IMR-90 (cell line): Measurements from ENCODE around the gene RNASEH2B. TPM values are rescaled to one million over a fixed set of nuclear protein-coding genes. Genes with fewer than 3 reads are reported as not detected.

Experiments used
- ATAC-seq: fragments of 200-7000 bp; cut with Tn5 transposase; 2 replicates; pipeline ENCODE4 v1.9.1; 2020; ENCODE audit warnings: low read depth, mild to moderate bottlenecking, moderate library complexity
- BruUV-seq: library from RNA; stranded (reverse); fragments of 400-500 nt; replicated peaks from 2 replicates; lab custom pipeline; 2021; lab: Mats Ljungman, UMichigan
- CTCF ChIA-PET: fragments of 300-600 bp; formaldehyde crosslinking; extraction: SDS; loops from one replicate; lab custom pipeline; 2021; ENCODE audit warnings: antibody characterized with exemption; lab: Yijun Ruan, JAX
- POLR2A ChIA-PET: fragments of 300-600 bp; sonication (Branson Sonifier 250); formaldehyde crosslinking; loops from one replicate; lab custom pipeline; 2022; ENCODE audit warnings: antibody characterized with exemption; ENCODE audit not compliant: unreplicated experiment; lab: Charles Lee
- DNase-seq: peaks from one replicate; pipeline ENCODE4 v3.0.0; 2013
- H2AFZ ChIP-seq: replicated peaks from 2 replicates; pipeline ENCODE3; 2013; ENCODE audit warnings: low read length, mild to moderate bottlenecking; ENCODE audit not compliant: poor library complexity
- H2AK5ac ChIP-seq: 2 replicates; pipeline ENCODE4 v1.6.1; 2013; ENCODE audit warnings: low read depth, low read length, inconsistent platforms
- H2AK9ac ChIP-seq: replicated peaks from 2 replicates; pipeline ENCODE3; 2013; ENCODE audit warnings: mild to moderate bottlenecking, low read depth, low read length, moderate library complexity; ENCODE audit not compliant: poor library complexity
- H2BK120ac ChIP-seq: 2 replicates; pipeline ENCODE4 v1.6.1; 2013; ENCODE audit warnings: low read depth, low read length, inconsistent platforms
- H2BK15ac ChIP-seq: 3 replicates; pipeline ENCODE4 v1.6.1; 2013; ENCODE audit warnings: low read depth, low read length, inconsistent platforms
- H2BK20ac ChIP-seq: 2 replicates; pipeline ENCODE4 v1.6.1; 2013; ENCODE audit warnings: low read depth, mild to moderate bottlenecking, inconsistent platforms, low read length, moderate library complexity
- H2BK5ac ChIP-seq: 2 replicates; pipeline ENCODE4 v1.6.1; 2013; ENCODE audit warnings: mild to moderate bottlenecking, low read depth, low read length, inconsistent platforms; ENCODE audit not compliant: poor library complexity, severe bottlenecking
- H3K14ac ChIP-seq: replicated peaks from 2 replicates; pipeline ENCODE4 v1.6.1; 2013; ENCODE audit warnings: low read depth, low read length, inconsistent platforms
- H3K18ac ChIP-seq: 2 replicates; pipeline ENCODE4 v1.6.1; 2013; ENCODE audit warnings: low read depth, low read length, control low read depth
- H3K23ac ChIP-seq: 2 replicates; pipeline ENCODE4 v1.6.1; 2013; ENCODE audit warnings: low read depth, low read length, inconsistent platforms
- H3K27ac ChIP-seq: 2 replicates; pipeline ENCODE4 v1.5.1; 2013; ENCODE audit warnings: mild to moderate bottlenecking, control low read depth, low read length; ENCODE audit not compliant: insufficient read depth
- H3K27me3 ChIP-seq: 2 replicates; pipeline ENCODE4 v1.6.1; 2013; ENCODE audit warnings: low read length; ENCODE audit not compliant: control insufficient read depth, insufficient read depth
- H3K36me3 ChIP-seq: 2 replicates; pipeline ENCODE4 v1.6.1; 2013; ENCODE audit warnings: low read length, mixed read lengths; ENCODE audit not compliant: control insufficient read depth, insufficient read depth
- H3K4ac ChIP-seq: 2 replicates; pipeline ENCODE4 v1.6.1; 2013; ENCODE audit warnings: low read depth, low read length, inconsistent platforms
- H3K4me1 ChIP-seq: 2 replicates; pipeline ENCODE4 v1.6.1; 2013; ENCODE audit warnings: low read length, mixed read lengths; ENCODE audit not compliant: control insufficient read depth, insufficient read depth
- H3K4me2 ChIP-seq: 2 replicates; pipeline ENCODE4 v1.6.1; 2013; ENCODE audit warnings: low read depth, mild to moderate bottlenecking, control low read depth, low read length, moderate library complexity
- H3K4me3 ChIP-seq: 2 replicates; pipeline ENCODE4 v1.5.1; 2013; ENCODE audit warnings: low read depth, mild to moderate bottlenecking, control low read depth, low read length, moderate library complexity; ENCODE audit not compliant: insufficient read depth
- H3K56ac ChIP-seq: 2 replicates; pipeline ENCODE4 v1.6.1; 2013; ENCODE audit warnings: low read length, inconsistent platforms; ENCODE audit not compliant: insufficient read depth; ENCODE audit errors: extremely low read depth
- H3K79me1 ChIP-seq, 2 experiments: 2 replicates each; pipeline ENCODE4 v1.6.1; 2013; ENCODE audit warnings: low read length in 2 of 2, inconsistent platforms in 1 of 2, low read depth in 1 of 2
- H3K9ac ChIP-seq: 2 replicates; pipeline ENCODE4 v1.6.1; 2013; ENCODE audit warnings: low read depth, low read length, control low read depth
- H3K9me1 ChIP-seq: 2 replicates; pipeline ENCODE4 v1.6.1; 2013; ENCODE audit warnings: low read length, inconsistent platforms; ENCODE audit not compliant: insufficient read depth
- H3K9me3 ChIP-seq: 2 replicates; pipeline ENCODE4 v1.6.1; 2013; ENCODE audit warnings: low read length; ENCODE audit not compliant: control insufficient read depth, insufficient read depth
- H4K20me1 ChIP-seq: 2 replicates; pipeline ENCODE4 v1.6.1; 2013; ENCODE audit warnings: low read length, inconsistent platforms; ENCODE audit not compliant: insufficient read depth
- H4K5ac ChIP-seq: 2 replicates; pipeline ENCODE4 v1.6.1; 2013; ENCODE audit warnings: mild to moderate bottlenecking, low read depth, low read length, control low read depth
- H4K8ac ChIP-seq, 2 experiments: 2 replicates each; pipeline ENCODE4 v1.6.1; 2013; ENCODE audit warnings: low read depth in 2 of 2, low read length in 2 of 2, control low read depth in 1 of 2, inconsistent platforms in 1 of 2
- H4K91ac ChIP-seq: 2 replicates; pipeline ENCODE4 v1.6.1; 2013; ENCODE audit warnings: low read depth, low read length, inconsistent platforms; ENCODE audit not compliant: insufficient read depth
- BHLHE40 ChIP-seq: fragments of 150-350 bp; IDR thresholded peaks from 2 replicates; pipeline ENCODE4 v1.6.1; 2016; ENCODE audit warnings: mild to moderate bottlenecking, low read depth, low read length
- CEBPB ChIP-seq: IDR thresholded peaks from 2 replicates; pipeline ENCODE4 v1.6.1; 2012; ENCODE audit warnings: low read depth, low read length, improper control_type of control experiment
- CHD1 ChIP-seq: IDR thresholded peaks from 2 replicates; pipeline ENCODE4 v1.6.1; 2012; ENCODE audit warnings: low read depth, low read length, improper control_type of control experiment
- CTCF ChIP-seq: conservative IDR thresholded peaks from 2 replicates; pipeline ENCODE4 v1.5.1; 2012; ENCODE audit warnings: mild to moderate bottlenecking, low read depth, low read length, improper control_type of control experiment
- ELK1 ChIP-seq: fragments of 150-350 bp; IDR thresholded peaks from 2 replicates; pipeline ENCODE4 v1.6.1; 2016; ENCODE audit warnings: low read depth, mild to moderate bottlenecking, low read length, moderate library complexity, borderline replicate concordance
- FOS ChIP-seq: fragments of 150-350 bp; IDR thresholded peaks from 2 replicates; pipeline ENCODE4 v1.6.1; 2016; ENCODE audit warnings: low read depth, low read length
- MAFK ChIP-seq: IDR thresholded peaks from 2 replicates; pipeline ENCODE4 v1.6.1; 2012; ENCODE audit warnings: low read depth, low read length, improper control_type of control experiment
- MAZ ChIP-seq: IDR thresholded peaks from 2 replicates; pipeline ENCODE4 v1.6.1; 2012; ENCODE audit warnings: low read depth, mild to moderate bottlenecking, low read length, improper control_type of control experiment, moderate library complexity, borderline replicate concordance
- MXI1 ChIP-seq: IDR thresholded peaks from 2 replicates; pipeline ENCODE4 v1.6.1; 2012; ENCODE audit warnings: low read depth, mild to moderate bottlenecking, low read length, moderate library complexity, borderline replicate concordance
- NFE2L2 ChIP-seq: fragments of 150-350 bp; IDR thresholded peaks from 2 replicates; pipeline ENCODE4 v1.6.1; 2016; ENCODE audit warnings: low read depth, mild to moderate bottlenecking, low read length
- POLR2A ChIP-seq: IDR thresholded peaks from 2 replicates; pipeline ENCODE4 v1.6.1; 2012; ENCODE audit warnings: mild to moderate bottlenecking, low read depth, low read length
- RAD21 ChIP-seq: IDR thresholded peaks from 2 replicates; pipeline ENCODE4 v1.6.1; 2012; ENCODE audit warnings: low read length, improper control_type of control experiment
- RCOR1 ChIP-seq: IDR thresholded peaks from 2 replicates; pipeline ENCODE4 v1.6.1; 2012; ENCODE audit warnings: mild to moderate bottlenecking, low read length, improper control_type of control experiment; ENCODE audit not compliant: insufficient replicate concordance
- RFX5 ChIP-seq: IDR thresholded peaks from 2 replicates; pipeline ENCODE4 v1.8.0; 2012; ENCODE audit warnings: low read depth, mild to moderate bottlenecking, low read length, moderate library complexity
- SMC3 ChIP-seq: fragments of 150-350 bp; IDR thresholded peaks from 2 replicates; pipeline ENCODE4 v1.6.1; 2016; ENCODE audit warnings: low read depth, mild to moderate bottlenecking, antibody characterized with exemption, low read length, moderate library complexity
- USF2 ChIP-seq: fragments of 150-350 bp; IDR thresholded peaks from 2 replicates; pipeline ENCODE4 v1.6.1; 2017; ENCODE audit warnings: mild to moderate bottlenecking, antibody characterized with exemption, low read length, low read depth
- WGBS, 2 experiments: methylation state at CpG; one replicate each; pipeline versions ENCODE4 v1.1.5 to v1.1.7; 2013; ENCODE audit warnings: missing lambda C conversion rate in 2 of 2; ENCODE audit not compliant: insufficient read length in 1 of 2; ENCODE audit errors: extremely low coverage in 2 of 2; 5-methylcytosine and 5-hydroxymethylcytosine counted together
- dilution Hi-C: fragments of 300-500 bp; cut with HindIII; formaldehyde crosslinking; loops from one replicate; pipeline ENCODE4 v1.14.3; 2018; ENCODE audit warnings: low sequenced_read_pairs; ENCODE audit not compliant: unreplicated experiment
- in situ Hi-C: fragments of 300-500 bp; cut with MboI; formaldehyde crosslinking; loops from 3 replicates; pipeline ENCODE4 v1.14.3; 2019; ENCODE audit warnings: low sequenced_read_pairs, inconsistent platforms, mixed read lengths
- intact Hi-C: fragments of 100-400 bp; cut with micrococcal nuclease; formaldehyde crosslinking; loops from 2 replicates; pipeline ENCODE4 v1.10.0; 2022
- polyA plus RNA-seq, 3 experiments: library from polyadenylated mRNA; depleted of rRNA; stranded (reverse); fragments of >200 nt; gene quantifications; 2 replicates each; pipeline ENCODE4 v1.2.3, GENCODE V29; 2012; ENCODE audit warnings: low replicate concordance in 1 of 3
- total RNA-seq: library from RNA; depleted of rRNA; stranded (reverse); fragments of >200 nt; gene quantifications from 2 replicates; pipeline ENCODE4 v1.2.3, GENCODE V29; 2012

RNASEH2B gene
- total and polyA plus RNA-seq, 2 of the 4 experiments (the other 2 are of a cell fraction), result 11.2 to 14.2 TPM

- no peak for TF ChIP-seq CTCF
- no peak for TF ChIP-seq CHD1
- no peak for TF ChIP-seq NFE2L2
- no peak for TF ChIP-seq FOS
- TF ChIP-seq RFX5, result no peak
- no peak for TF ChIP-seq POLR2A
- no peak for TF ChIP-seq RCOR1
- no peak for TF ChIP-seq USF2
- no peak for TF ChIP-seq BHLHE40
- no peak for TF ChIP-seq CEBPB
- no peak for TF ChIP-seq RAD21
- no peak for TF ChIP-seq MAZ
- no peak for TF ChIP-seq MAFK
- TF ChIP-seq SMC3, result no peak
- no peak for TF ChIP-seq ELK1
- no peak for TF ChIP-seq MXI1
- DNase-seq (no peak), ATAC-seq (no peak)
- Histone ChIP-seq H2BK5ac (no peak overlapping the region), H3K9me3 (no peaks in the 10 kb centered on the region), H3K36me3 (no peaks in the 10 kb centered on the region), H2AK5ac (no peak overlapping the region), H4K5ac (no peak overlapping the region), H4K91ac (no peak overlapping the region), H3K4me2 (no peak overlapping the region), H3K4me1 (peaks cover 1% of the 10 kb centered on the region; the same call in 1 of the 2 replicates), H3K56ac (no peak overlapping the region), H3K23ac (no peak overlapping the region), H2BK120ac (no peak overlapping the region), H2BK15ac (no peak overlapping the region), H4K20me1 (no peaks in the 10 kb centered on the region), H3K27ac (no peak overlapping the region), H2AK9ac (no peak overlapping the region), H2AFZ (no peak overlapping the region), H3K4me3 (no peak overlapping the region), H3K9me1 (no peaks in the 10 kb centered on the region), H4K8ac (no peak overlapping the region), H3K14ac (no peak overlapping the region), H2BK20ac (no peak overlapping the region), H3K27me3 (peaks cover 22% of the 10 kb centered on the region), H3K9ac (no peak overlapping the region), H3K4ac (no peak overlapping the region), H3K79me1 (no peaks in the 10 kb centered on the region), H3K18ac (no peak overlapping the region)
- dilution Hi-C loops, result no loop called here
- intact Hi-C loops, result no loop called here
- 78% methylated on average over 5 of the region's 7 CpGs; no CpG with 5 or more reads in 1 of the 2 experiments for WGBS, 2 experiments
- in situ Hi-C loops, result no loop called here
- POLR2A ChIA-PET, result no interaction called here
- CTCF ChIA-PET, result no interaction called here
- no TSS peak for BruUV-seq
These were observed 90.0 kb downstream of the RNASEH2B start for GRCh38 chr13:50999641-51000040.
